HG03460 (cell line): Measurements from ENCODE around the gene PLCB2.
A peak's percentile ranks its signal among the peaks of the same experiment; 100 is the strongest.

Source experiments
- ATAC-seq: cut with Tn5 transposase; IDR thresholded peaks from one replicate; pipeline ENCODE4 v1.9.1; 2021; ENCODE audit not compliant: unreplicated experiment

The PLCB2 gene

GRCh38 chr15:40307421-40308211 lies at the start of gene PLCB2:
PLCB2 (minus strand) TSS chr15:40307935; CDS start chr15:40307672, 263 bp downstream.
- ATAC-seq = peak; percentile 66

GRCh38 chr15:40357246-40357645 lies 49.5 kb upstream of the PLCB2 start:
- ATAC-seq = no peak

GRCh38 chr15:40355976-40356585 lies 48.3 kb upstream of the PLCB2 start:
- no peak for ATAC-seq

- ATAC-seq = no peak
Observed at GRCh38 chr15:40354408-40355171, 46.9 kb upstream of the PLCB2 start.

GRCh38 chr15:40353697-40354096 lies 46.0 kb upstream of the PLCB2 start:
- ATAC-seq = no peak

- ATAC-seq = no peak
Observed at GRCh38 chr15:40352281-40352901, 44.7 kb upstream of the PLCB2 start.

- ATAC-seq = no peak
Observed at GRCh38 chr15:40349163-40349562, 41.4 kb upstream of the PLCB2 start.

GRCh38 chr15:40348474-40348870 lies 40.7 kb upstream of the PLCB2 start:
- no peak for ATAC-seq

GRCh38 chr15:40347559-40348473 lies 40.1 kb upstream of the PLCB2 start:
- ATAC-seq = no peak

- ATAC-seq = no peak
Observed at GRCh38 chr15:40346579-40347558, 39.1 kb upstream of the PLCB2 start.

GRCh38 chr15:40345867-40346578 lies 38.3 kb upstream of the PLCB2 start:
- no peak for ATAC-seq

GRCh38 chr15:40345225-40345866 lies 37.6 kb upstream of the PLCB2 start:
- no peak for ATAC-seq

GRCh38 chr15:40344631-40345120 lies 36.9 kb upstream of the PLCB2 start:
- no peak for ATAC-seq

GRCh38 chr15:40344217-40344616 lies 36.5 kb upstream of the PLCB2 start:
- no peak for ATAC-seq

- no peak for ATAC-seq
Observed at GRCh38 chr15:40343512-40343911, 35.8 kb upstream of the PLCB2 start.

GRCh38 chr15:40342416-40343320 lies 34.9 kb upstream of the PLCB2 start:
- no peak for ATAC-seq
